HepG2 (cell line): ENCODE measurements around the gene ZDHHC18. TPM values are rescaled to one million over a fixed set of nuclear protein-coding genes. Genes with fewer than 3 reads are reported as not detected.
A peak's percentile ranks its signal among the peaks of the same experiment; 100 is the strongest.

ENCODE experiments used
- CBX1 ChIP-seq: IDR thresholded peaks from one replicate; pipeline ENCODE4 v1.6.1; 2016; ENCODE audit warnings: antibody characterized with exemption, low read depth
- CHCHD3 ChIP-seq: sonication (generic); formaldehyde crosslinking; IDR thresholded peaks from 2 replicates; pipeline ENCODE4 v1.8.0; 2022; ENCODE audit warnings: mild to moderate bottlenecking, missing genetic modification reagents, moderate library complexity
- GTF3A ChIP-seq: sonication (generic); formaldehyde crosslinking; conservative IDR thresholded peaks from 2 replicates; pipeline ENCODE4 v1.4.0; 2020; ENCODE audit warnings: mild to moderate bottlenecking, missing genetic modification reagents
- HMG20A ChIP-seq: IDR thresholded peaks from 2 replicates; pipeline ENCODE4 v1.6.1; 2016; ENCODE audit warnings: borderline replicate concordance
- MBNL3 ChIP-seq: fragments of 250-450 bp; sonication (Bioruptor Pico); conservative IDR thresholded peaks from 2 replicates; pipeline ENCODE4 v1.8.0; 2022; ENCODE audit warnings: mild to moderate bottlenecking, inconsistent platforms
- MIER3 ChIP-seq: IDR thresholded peaks from 2 replicates; pipeline ENCODE4 v1.6.1; 2016; ENCODE audit warnings: missing compliant biosample characterization, borderline replicate concordance
- NFE2 ChIP-seq: sonication (generic); formaldehyde crosslinking; IDR thresholded peaks from 2 replicates; pipeline ENCODE4 v1.4.0; 2020; ENCODE audit warnings: missing genetic modification reagents
- RAD21 ChIP-seq: fragments of 450-650 bp; formaldehyde crosslinking; IDR thresholded peaks from 2 replicates; pipeline ENCODE4 v1.5.0; 2020; ENCODE audit warnings: mild to moderate bottlenecking
- SIN3B ChIP-seq: fragments of 150-350 bp; IDR thresholded peaks from 2 replicates; pipeline ENCODE4 v1.6.1; 2014; ENCODE audit warnings: low read length
- SP2 ChIP-seq: sonication (generic); formaldehyde crosslinking; IDR thresholded peaks from 2 replicates; pipeline ENCODE4 v1.5.1; 2020; ENCODE audit warnings: mild to moderate bottlenecking, missing genetic modification reagents
- STAT6 ChIP-seq: sonication (generic); formaldehyde crosslinking; IDR thresholded peaks from 2 replicates; pipeline ENCODE4 v1.4.0; 2020; ENCODE audit warnings: missing genetic modification reagents, mild to moderate bottlenecking, borderline replicate concordance
- ZBTB14 ChIP-seq: sonication (generic); formaldehyde crosslinking; IDR thresholded peaks from 2 replicates; pipeline ENCODE4 v1.4.0; 2020; ENCODE audit warnings: missing genetic modification reagents
- ZNF263 ChIP-seq: sonication (generic); formaldehyde crosslinking; IDR thresholded peaks from 2 replicates; pipeline ENCODE4 v1.4.0; 2020; ENCODE audit warnings: missing genetic modification reagents
- ZNF337 ChIP-seq: sonication (generic); formaldehyde crosslinking; IDR thresholded peaks from 2 replicates; pipeline ENCODE4 v1.5.1; 2020; ENCODE audit warnings: missing genetic modification reagents, low read depth, mild to moderate bottlenecking, borderline replicate concordance
- ZNF33A ChIP-seq: sonication (generic); formaldehyde crosslinking; IDR thresholded peaks from 2 replicates; pipeline ENCODE4 v1.5.1; 2020; ENCODE audit warnings: missing genetic modification reagents, mild to moderate bottlenecking, moderate library complexity, borderline replicate concordance
- ZNF362 ChIP-seq: sonication (generic); formaldehyde crosslinking; IDR thresholded peaks from 2 replicates; pipeline ENCODE4 v1.4.0; 2020; ENCODE audit warnings: missing genetic modification reagents, mild to moderate bottlenecking, borderline replicate concordance
- polyA plus RNA-seq, 8 experiments: library from polyadenylated mRNA; depleted of rRNA in 3 of 8; stranded (reverse) in 7 of 8; unstranded in 1 of 8; fragments of >200 nt; fragmentation: Illumina TruSeq in 4 of 8; extraction: Trizol in 4 of 8; gene quantifications; 2 replicates each; pipeline versions ENCODE4 v1.2.1 to v1.2.3, GENCODE V29; 2011 to 2016; ENCODE audit warnings: low read depth in 4 of 8, missing spikeins in 1 of 8, mixed read lengths in 1 of 8; ENCODE audit not compliant: insufficient read depth in 1 of 8
- total RNA-seq, 5 experiments: library from RNA; depleted of rRNA; stranded (reverse); fragments of >200 nt; fragmentation: Illumina TruSeq; extraction: Trizol; gene quantifications; 2 replicates each; pipeline ENCODE4 v1.2.3, GENCODE V29; 2016; ENCODE audit warnings: low read depth in 1 of 5
- TF ChIP-seq, protein P1 (sequence below), 2 experiments: sonication (generic) in 1 of 2; formaldehyde crosslinking in 1 of 2; IDR thresholded peaks; 2 replicates each; pipeline versions ENCODE4 v1.5.1 to v1.6.1; 2011 to 2020; ENCODE audit warnings: borderline replicate concordance in 1 of 2, low read depth in 1 of 2, low read length in 1 of 2, mild to moderate bottlenecking in 1 of 2, missing genetic modification reagents in 1 of 2, moderate library complexity in 1 of 2
- TF ChIP-seq, protein P2 (sequence below): sonication (generic); formaldehyde crosslinking; IDR thresholded peaks from 2 replicates; pipeline ENCODE4 v1.4.0; 2020; ENCODE audit warnings: missing genetic modification reagents

The ZDHHC18 gene
- total and polyA plus RNA-seq, 2 of the 13 experiments (the other 11 are each of a cell fraction or from before 2014, with no cell fraction given) = 13.2 to 35.3 TPM

- TF ChIP-seq, protein P1, sequence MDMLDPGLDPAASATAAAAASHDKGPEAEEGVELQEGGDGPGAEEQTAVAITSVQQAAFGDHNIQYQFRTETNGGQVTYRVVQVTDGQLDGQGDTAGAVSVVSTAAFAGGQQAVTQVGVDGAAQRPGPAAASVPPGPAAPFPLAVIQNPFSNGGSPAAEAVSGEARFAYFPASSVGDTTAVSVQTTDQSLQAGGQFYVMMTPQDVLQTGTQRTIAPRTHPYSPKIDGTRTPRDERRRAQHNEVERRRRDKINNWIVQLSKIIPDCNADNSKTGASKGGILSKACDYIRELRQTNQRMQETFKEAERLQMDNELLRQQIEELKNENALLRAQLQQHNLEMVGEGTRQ (IDR thresholded peaks at IDR 0.05; ENCODE audit: low read depth, low read length) = no peak
- TF ChIP-seq, protein P1 (CRISPR knock-in tag; IDR thresholded peaks at IDR 0.05; ENCODE audit: borderline replicate concordance) = peak; percentile 59; the same call in 1 of the 2 replicates
- peak; percentile 76; the same call in 1 of the 2 replicates for TF ChIP-seq STAT6
- TF ChIP-seq ZNF362 (CRISPR knock-in tag) = peak; percentile 64
- TF ChIP-seq RAD21 = no peak
- TF ChIP-seq ZNF33A = no peak
- TF ChIP-seq ZNF263 (CRISPR knock-in tag) = 0 out of 2 replicates have a peak, but pooled peaks have one; percentile 15
- TF ChIP-seq MBNL3 (CRISPR knock-in tag) = no peak
- TF ChIP-seq SIN3B = no peak
- TF ChIP-seq GTF3A (CRISPR knock-in tag) = peak; percentile 90; the same call in 1 of the 2 replicates
- peak; percentile 51; the same call in 1 of the 2 replicates for TF ChIP-seq MIER3 (CRISPR knock-in tag)
- peak; percentile 19; the same call in 1 of the 2 replicates for TF ChIP-seq HMG20A
- peak; percentile 88 for TF ChIP-seq CHCHD3 (CRISPR knock-in tag)
- TF ChIP-seq, protein P2, sequence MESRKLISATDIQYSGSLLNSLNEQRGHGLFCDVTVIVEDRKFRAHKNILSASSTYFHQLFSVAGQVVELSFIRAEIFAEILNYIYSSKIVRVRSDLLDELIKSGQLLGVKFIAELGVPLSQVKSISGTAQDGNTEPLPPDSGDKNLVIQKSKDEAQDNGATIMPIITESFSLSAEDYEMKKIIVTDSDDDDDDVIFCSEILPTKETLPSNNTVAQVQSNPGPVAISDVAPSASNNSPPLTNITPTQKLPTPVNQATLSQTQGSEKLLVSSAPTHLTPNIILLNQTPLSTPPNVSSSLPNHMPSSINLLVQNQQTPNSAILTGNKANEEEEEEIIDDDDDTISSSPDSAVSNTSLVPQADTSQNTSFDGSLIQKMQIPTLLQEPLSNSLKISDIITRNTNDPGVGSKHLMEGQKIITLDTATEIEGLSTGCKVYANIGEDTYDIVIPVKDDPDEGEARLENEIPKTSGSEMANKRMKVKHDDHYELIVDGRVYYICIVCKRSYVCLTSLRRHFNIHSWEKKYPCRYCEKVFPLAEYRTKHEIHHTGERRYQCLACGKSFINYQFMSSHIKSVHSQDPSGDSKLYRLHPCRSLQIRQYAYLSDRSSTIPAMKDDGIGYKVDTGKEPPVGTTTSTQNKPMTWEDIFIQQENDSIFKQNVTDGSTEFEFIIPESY = 0 out of 2 replicates have a peak, but pooled peaks have one; percentile 19
- no peak for TF ChIP-seq ZNF337 (CRISPR knock-in tag)
- TF ChIP-seq NFE2 (CRISPR knock-in tag) = no peak
- no peak; the same call in 1 of the 2 replicates for TF ChIP-seq ZBTB14
- TF ChIP-seq SP2 (CRISPR knock-in tag) = peak; percentile 90
- TF ChIP-seq CBX1 = no peak
Observed at GRCh38 chr1:26889551-26890466, 63.3 kb downstream of the ZDHHC18 start, which contains the start of gene GPN2 (continued).
